Tibial artery (tissue), 4 donors: ENCODE data around the gene LRFN2.

Experiments
- DNase-seq, 2 donors: peaks; one replicate each; pipeline ENCODE4 v3.0.0-alpha.2; 2019
- H3K27ac ChIP-seq, 2 donors: fragments of 200-600 bp; sonication (generic) in 1 of 2; 1 replicate in 1 of 2; 2 replicates in 1 of 2; pipeline ENCODE4 v1.5.1; 2018 to 2019; ENCODE audit warnings: mild to moderate bottlenecking in 1 of 2
- H3K27me3 ChIP-seq, 2 donors: fragments of 200-600 bp; sonication (generic) in 1 of 2; one replicate each; pipeline versions ENCODE4 v1.5.1 to v1.6.0; 2016 to 2019
- H3K36me3 ChIP-seq, 3 donors: fragments of 200-600 bp; sonication (generic) in 2 of 3; one replicate each; pipeline ENCODE4 v1.5.1; 2016 to 2019; ENCODE audit warnings: mild to moderate bottlenecking in 2 of 3
- H3K4me1 ChIP-seq, 4 donors: fragments of 200-600 bp; sonication (generic) in 2 of 4; 1 replicate in 3 of 4; 2 replicates in 1 of 4; pipeline ENCODE4 v1.5.1; 2016 to 2019
- H3K4me3 ChIP-seq, 2 donors: fragments of 200-600 bp; sonication (generic) in 1 of 2; 1 replicate in 1 of 2; 2 replicates in 1 of 2; pipeline ENCODE4 v1.5.1; 2018 to 2019; ENCODE audit warnings: mild to moderate bottlenecking in 2 of 2
- H3K9me3 ChIP-seq, 3 donors: fragments of 200-600 bp; sonication (generic) in 1 of 3; one replicate each; pipeline ENCODE4 v1.5.1; 2016 to 2019
- CTCF ChIP-seq, 2 experiments: fragments of 200-600 bp in 1 of 2; fragments of 450-650 bp in 1 of 2; IDR thresholded peaks; one replicate each; pipeline ENCODE4 v1.5.1; 2017 to 2019; ENCODE audit warnings: antibody characterized with exemption in 2 of 2, mild to moderate bottlenecking in 1 of 2, moderate library complexity in 1 of 2
- intact Hi-C: fragments of 100-400 bp; cut with DNase I; formaldehyde crosslinking; loops from one replicate; pipeline ENCODE4 v1.15.0; 2023; ENCODE audit warnings: low total_unique reads

Gene LRFN2

GRCh38 chr6:40550202-40551101 is 36.7 kb downstream of the LRFN2 start:
- no peaks in the 10 kb centered on the region for H3K36me3 ChIP-seq
- H3K27ac ChIP-seq: no peak overlapping the region
- peaks cover 0 to 4% of the 10 kb centered on the region in 2 donors for H3K27me3 ChIP-seq
- no peaks in the 10 kb centered on the region for H3K4me1 ChIP-seq
- intact Hi-C loops: no loop called here
- no peak overlapping the region for H3K4me3 ChIP-seq
- peak in 1 of 2 experiments; percentile 11 for TF ChIP-seq CTCF (IDR thresholded peaks at IDR 0.05)
- no peaks in the 10 kb centered on the region for H3K9me3 ChIP-seq
- no peak for DNase-seq

- intact Hi-C loops: no loop called here
- DNase-seq: no peak
Observed at GRCh38 chr6:40545954-40546353, 41.2 kb downstream of the LRFN2 start.

GRCh38 chr6:40543776-40544175 is 43.4 kb downstream of the LRFN2 start:
- H3K9me3 ChIP-seq: no peaks in the 10 kb centered on the region
- H3K4me1 ChIP-seq: no peaks in the 10 kb centered on the region
- no peak overlapping the region for H3K27ac ChIP-seq
- no peak overlapping the region for H3K4me3 ChIP-seq
- no peak for DNase-seq
- H3K36me3 ChIP-seq: no peaks in the 10 kb centered on the region
- intact Hi-C loops: no loop called here
- no peak for TF ChIP-seq CTCF (IDR thresholded peaks at IDR 0.05)
- H3K27me3 ChIP-seq: peaks cover 0 to 19% of the 10 kb centered on the region in 2 donors

More at GRCh38 chr6:40545954-40546353, 41.2 kb downstream of the LRFN2 start:
- H3K36me3 ChIP-seq: no peaks in the 10 kb centered on the region
- peaks cover 0 to 5% of the 10 kb centered on the region in 2 donors for H3K27me3 ChIP-seq
- H3K27ac ChIP-seq: no peak overlapping the region
- no peaks in the 10 kb centered on the region for H3K4me1 ChIP-seq
- no peak overlapping the region for H3K4me3 ChIP-seq
- TF ChIP-seq CTCF (IDR thresholded peaks at IDR 0.05): no peak
- no peaks in the 10 kb centered on the region for H3K9me3 ChIP-seq

GRCh38 chr6:40543146-40543545 is 44.0 kb downstream of the LRFN2 start:
- Histone ChIP-seq H3K27me3 (peaks cover 0 to 19% of the 10 kb centered on the region in 2 donors), H3K4me1 (no peaks in the 10 kb centered on the region), H3K36me3 (no peaks in the 10 kb centered on the region), H3K4me3 (no peak overlapping the region), H3K27ac (no peak overlapping the region), H3K9me3 (no peaks in the 10 kb centered on the region)
- no peak for TF ChIP-seq CTCF (IDR thresholded peaks at IDR 0.05)
- intact Hi-C loops: no loop called here
- DNase-seq: no peak

- Histone ChIP-seq H3K27me3 (peaks cover 0 to 23% of the 10 kb centered on the region in 2 donors), H3K9me3 (no peaks in the 10 kb centered on the region), H3K27ac (no peak overlapping the region), H3K36me3 (no peaks in the 10 kb centered on the region), H3K4me3 (no peak overlapping the region), H3K4me1 (no peaks in the 10 kb centered on the region)
- no peak for DNase-seq
- TF ChIP-seq CTCF (IDR thresholded peaks at IDR 0.05): no peak
- intact Hi-C loops: no loop called here
Observed at GRCh38 chr6:40542175-40542764, 44.9 kb downstream of the LRFN2 start.
